Endothelial cell of umbilical vein (primary cell): ENCODE data around the gene UBR4.

Experiments
- EZH2 ChIP-seq: IDR thresholded peaks from 2 replicates; pipeline ENCODE4 v1.6.1; 2012; ENCODE audit warnings: borderline replicate concordance, low read depth, mild to moderate bottlenecking, moderate library complexity, low read length, inconsistent platforms; ENCODE audit not compliant: severe bottlenecking
- FOS ChIP-seq: IDR thresholded peaks from 2 replicates; pipeline ENCODE4 v1.6.1; 2011; ENCODE audit warnings: mild to moderate bottlenecking, low read length, moderate library complexity, borderline replicate concordance; ENCODE audit not compliant: insufficient read depth
- JUN ChIP-seq: IDR thresholded peaks from 2 replicates; pipeline ENCODE4 v1.6.1; 2011; ENCODE audit warnings: borderline replicate concordance, low read depth; ENCODE audit not compliant: insufficient read length, insufficient read depth
- MAX ChIP-seq: IDR thresholded peaks from 2 replicates; pipeline ENCODE4 v1.6.1; 2011; ENCODE audit not compliant: insufficient read depth, insufficient read length
- MYC ChIP-seq: IDR thresholded peaks from one replicate; pipeline ENCODE4 v1.6.1; 2011; ENCODE audit warnings: mild to moderate bottlenecking, low read depth, low read length
- POLR2A ChIP-seq: IDR thresholded peaks from 2 replicates; pipeline ENCODE4 v1.6.1; 2012; ENCODE audit warnings: low read depth, mild to moderate bottlenecking, control low read depth, low read length
- POLR2AphosphoS5 ChIP-seq: IDR thresholded peaks from 2 replicates; pipeline ENCODE4 v1.6.1; 2012; ENCODE audit warnings: low read depth, mild to moderate bottlenecking, control low read depth, low read length, moderate library complexity; ENCODE audit not compliant: insufficient read depth
- TF ChIP-seq, protein P1 (sequence below), 2 donors: IDR thresholded peaks; 1 replicate in 1 of 2; 2 replicates in 1 of 2; pipeline ENCODE4 v1.5.1; 2011; ENCODE audit warnings: low read length in 2 of 2, mild to moderate bottlenecking in 2 of 2, moderate library complexity in 2 of 2, control low read depth in 1 of 2, inconsistent platforms in 1 of 2, low read depth in 1 of 2; ENCODE audit not compliant: insufficient read depth in 1 of 2; ENCODE audit errors: extremely low read depth in 1 of 2

DNA sequence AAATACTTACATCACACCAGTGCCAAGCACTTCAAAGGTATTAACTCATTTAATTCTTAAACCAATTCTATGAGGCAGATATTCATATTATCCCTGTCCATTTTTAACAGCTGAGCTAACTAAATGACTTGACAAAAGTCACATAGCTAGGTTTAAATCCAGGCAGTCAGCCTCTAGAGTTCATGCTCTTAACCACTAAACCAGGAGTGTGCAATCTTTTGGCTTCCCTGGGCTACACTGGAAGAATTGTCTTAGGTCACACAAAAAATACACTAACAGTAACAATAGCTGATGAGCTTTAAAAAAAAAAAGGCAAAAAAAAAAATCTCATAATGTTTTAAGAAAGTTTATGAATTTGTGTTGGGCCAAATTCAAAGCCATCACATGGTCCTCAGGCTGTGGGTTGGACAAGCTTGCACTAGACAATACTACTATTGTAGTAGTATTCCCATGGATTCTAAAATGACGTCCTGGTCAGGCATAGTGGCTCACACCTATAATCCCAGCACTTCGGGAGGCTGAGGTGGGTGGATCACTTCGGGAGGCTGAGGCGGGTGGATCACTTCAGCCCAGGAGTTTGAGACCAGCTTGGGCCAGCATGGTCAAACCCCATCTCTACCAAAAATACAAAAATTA is 10.0 kb downstream of the UBR4 start:
- TF ChIP-seq EZH2, result no peak
- TF ChIP-seq MYC, result no peak
- TF ChIP-seq POLR2AphosphoS5, result no peak
- TF ChIP-seq POLR2A, result no peak
- TF ChIP-seq, protein P1, sequence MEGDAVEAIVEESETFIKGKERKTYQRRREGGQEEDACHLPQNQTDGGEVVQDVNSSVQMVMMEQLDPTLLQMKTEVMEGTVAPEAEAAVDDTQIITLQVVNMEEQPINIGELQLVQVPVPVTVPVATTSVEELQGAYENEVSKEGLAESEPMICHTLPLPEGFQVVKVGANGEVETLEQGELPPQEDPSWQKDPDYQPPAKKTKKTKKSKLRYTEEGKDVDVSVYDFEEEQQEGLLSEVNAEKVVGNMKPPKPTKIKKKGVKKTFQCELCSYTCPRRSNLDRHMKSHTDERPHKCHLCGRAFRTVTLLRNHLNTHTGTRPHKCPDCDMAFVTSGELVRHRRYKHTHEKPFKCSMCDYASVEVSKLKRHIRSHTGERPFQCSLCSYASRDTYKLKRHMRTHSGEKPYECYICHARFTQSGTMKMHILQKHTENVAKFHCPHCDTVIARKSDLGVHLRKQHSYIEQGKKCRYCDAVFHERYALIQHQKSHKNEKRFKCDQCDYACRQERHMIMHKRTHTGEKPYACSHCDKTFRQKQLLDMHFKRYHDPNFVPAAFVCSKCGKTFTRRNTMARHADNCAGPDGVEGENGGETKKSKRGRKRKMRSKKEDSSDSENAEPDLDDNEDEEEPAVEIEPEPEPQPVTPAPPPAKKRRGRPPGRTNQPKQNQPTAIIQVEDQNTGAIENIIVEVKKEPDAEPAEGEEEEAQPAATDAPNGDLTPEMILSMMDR (IDR thresholded peaks at IDR 0.05; ENCODE audit: extremely low read depth in 1 of 2, insufficient read depth in 1 of 2, low read depth in 1 of 2, low read length in 2 of 2), result no peak
- no peak for TF ChIP-seq FOS
- TF ChIP-seq MAX, result no peak
- TF ChIP-seq JUN, result no peak
